ENCODE results near the gene GIMAP8.

- TF ChIP-seq CEBPB (IDR thresholded peaks at IDR 0.05; ENCODE audit: low read depth, low read length) (no peak), CTCF (IDR thresholded peaks at IDR 0.05; ENCODE audit: control extremely low read depth in 1 of 3, insufficient read depth in 1 of 3, low read depth in 1 of 3, low read length in 3 of 3) (no peak), POLR2A (IDR thresholded peaks at IDR 0.05; ENCODE audit: control extremely low read depth in 1 of 2, low read depth in 2 of 2, low read length in 2 of 2) (no peak), POLR2AphosphoS5 (IDR thresholded peaks at IDR 0.05; ENCODE audit: low read depth, low read length) (no peak), SRF (IDR thresholded peaks at IDR 0.05; ENCODE audit: low read depth, low read length) (no peak), RAD21 (IDR thresholded peaks at IDR 0.05 in 1 of 2, conservative IDR thresholded peaks at IDR 0.05 in 1 of 2; ENCODE audit: low read depth in 2 of 2, low read length in 2 of 2) (no peak), BRCA1 (IDR thresholded peaks at IDR 0.05; ENCODE audit: low read depth, low read length) (no peak), ATF3 (IDR thresholded peaks at IDR 0.05; ENCODE audit: insufficient read depth, low read depth, low read length) (no peak)
These were observed 36.8 kb upstream of the GIMAP8 start for GRCh38 chr7:150413640-150414081.

Measured in H1 (cell line).